COLO668 (cell line): ENCODE data around the gene NXPE1.
"Not testable (repeated sequence)": the region's sequence is repeated elsewhere in the genome, so short reads cannot be mapped to it uniquely, and the experiment has no call there.

Experiments used
- DNase-seq: peaks from one replicate; lab custom pipeline; 2025; ENCODE audit not compliant: unreplicated experiment; lab: John Stamatoyannopoulos, UW

Gene NXPE1

DNA sequence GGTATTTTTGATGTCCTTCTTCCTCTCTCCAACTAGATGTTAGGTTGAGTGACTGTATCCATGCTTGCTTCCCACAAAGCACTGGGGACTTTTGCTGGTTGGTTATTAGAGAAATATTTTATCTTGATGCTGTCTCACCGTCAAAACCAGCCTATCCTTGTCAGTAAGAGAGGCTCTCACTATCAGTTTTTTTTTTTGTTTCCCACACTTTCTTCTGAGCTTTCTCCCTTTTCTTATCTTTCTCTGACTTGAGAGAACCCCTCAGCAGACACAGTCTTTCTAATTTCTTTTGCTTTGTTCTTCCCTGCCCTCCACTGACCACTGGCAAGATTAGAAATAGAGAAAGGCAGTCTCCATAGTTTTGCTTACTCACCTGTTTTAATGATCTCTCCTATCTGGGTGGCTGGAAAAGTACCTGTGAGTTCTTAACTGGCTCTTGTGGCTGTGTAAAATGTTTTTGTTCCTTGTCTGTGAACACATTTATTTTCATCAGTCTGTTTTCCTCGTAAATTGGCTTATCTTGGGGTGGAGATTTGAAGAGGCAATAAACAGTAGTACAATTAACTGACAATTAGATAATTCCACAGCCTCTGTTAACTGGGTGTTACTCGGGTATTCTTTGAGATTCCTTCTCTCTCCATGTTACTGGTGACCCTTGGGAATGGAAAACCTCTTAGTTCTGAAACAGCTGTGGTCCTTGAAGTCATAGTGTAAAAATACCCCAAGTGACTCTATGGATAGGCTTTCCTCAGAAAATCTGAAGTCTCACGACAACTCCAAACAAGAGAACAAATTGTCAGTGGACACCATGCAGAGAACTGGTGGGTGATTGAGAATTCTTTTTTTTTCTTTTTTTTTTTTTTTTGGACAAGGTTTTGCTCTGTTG lies at the start of gene NXPE1:
NXPE1 (minus strand) TSS at position 457 of the 886 bp plus-strand sequence. CDS start 8,680 bp downstream, outside the sequence.
- DNase-seq, result no peak

DNA sequence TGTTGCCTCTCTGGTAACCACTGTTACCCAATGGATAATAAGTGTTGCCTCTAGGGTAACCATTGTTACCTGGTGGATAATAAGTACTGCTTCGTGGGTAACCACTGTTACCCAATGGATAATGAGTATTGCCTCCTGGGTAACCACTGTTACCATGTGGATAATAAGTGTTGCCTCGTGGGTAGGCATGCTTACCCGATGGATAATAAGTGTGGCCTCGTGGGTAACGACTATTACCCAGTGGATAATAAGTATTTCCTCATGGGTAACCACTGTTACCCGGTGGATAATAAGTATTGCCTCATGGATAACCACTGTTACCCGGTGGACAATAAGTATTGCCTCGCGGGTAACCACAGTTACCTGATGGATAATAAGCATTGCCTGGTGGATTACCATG lies 49.7 kb upstream of the NXPE1 start:
- DNase-seq, result no peak

DNA sequence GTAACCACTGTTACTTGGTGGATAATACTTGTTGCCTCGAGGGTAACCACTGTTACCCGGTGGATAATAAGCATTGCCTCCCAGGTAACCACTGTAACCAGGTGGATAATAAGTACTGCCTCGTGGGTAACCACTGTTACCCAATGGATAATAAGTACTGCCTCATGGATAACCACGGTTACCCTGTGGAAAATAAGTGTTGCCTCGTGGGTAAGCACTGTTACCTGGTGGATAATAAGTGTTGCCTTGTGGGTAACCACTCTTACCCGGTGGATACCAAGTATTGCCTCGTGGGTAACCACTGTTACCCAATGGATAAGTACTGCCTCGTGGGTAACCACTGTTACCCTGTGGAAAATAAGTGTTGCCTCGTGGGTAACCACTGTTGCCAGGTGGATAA lies 48.9 kb upstream of the NXPE1 start:
- not testable (repeated sequence) for DNase-seq

DNA sequence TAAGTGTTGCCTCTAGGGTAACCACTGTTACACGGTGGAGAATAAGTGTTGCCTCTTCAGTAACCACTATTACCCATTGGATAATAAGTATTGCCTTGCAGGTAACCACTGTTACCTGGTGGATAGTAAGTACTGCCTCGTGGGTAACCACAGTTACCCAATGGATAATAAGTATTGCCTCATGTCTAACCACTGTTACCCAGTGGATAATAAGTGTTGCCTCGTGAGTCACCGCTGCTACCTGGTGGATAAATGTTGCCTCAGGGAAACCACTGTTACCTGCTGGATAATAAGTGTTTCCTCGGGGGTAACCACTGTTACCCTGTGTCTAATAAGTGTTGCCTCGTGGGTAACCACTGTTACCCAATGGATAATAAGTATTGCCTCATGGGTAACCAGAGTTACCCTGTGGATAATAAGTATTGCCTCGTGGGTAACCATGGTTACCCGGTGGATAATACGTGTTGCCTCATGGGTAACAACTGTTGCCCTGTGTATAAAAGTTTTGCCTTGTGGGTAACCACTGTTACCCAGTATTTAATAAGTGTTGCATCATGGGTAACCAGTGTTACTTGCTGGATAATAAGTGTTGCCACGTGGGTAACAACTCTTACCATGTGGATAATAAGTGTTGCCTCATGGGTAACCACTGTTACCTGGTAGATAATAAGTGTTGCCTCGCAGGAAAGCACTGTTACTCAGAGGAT lies 48.2 kb upstream of the NXPE1 start:
- DNase-seq, result no peak

DNA sequence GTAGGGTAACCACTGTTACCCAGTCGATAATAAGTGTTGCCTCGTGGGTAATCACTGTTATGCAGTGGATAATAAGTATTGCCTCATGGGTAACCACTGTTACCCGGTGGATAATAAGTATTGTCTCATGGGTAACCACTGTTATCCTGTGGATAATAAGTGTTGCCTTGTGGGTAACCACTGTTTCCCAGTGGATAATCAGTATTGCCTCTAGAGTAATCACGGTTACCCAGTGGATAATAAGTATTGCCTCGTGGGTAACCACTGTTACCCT lies 47.1 kb upstream of the NXPE1 start:
- not testable (repeated sequence) for DNase-seq

DNA sequence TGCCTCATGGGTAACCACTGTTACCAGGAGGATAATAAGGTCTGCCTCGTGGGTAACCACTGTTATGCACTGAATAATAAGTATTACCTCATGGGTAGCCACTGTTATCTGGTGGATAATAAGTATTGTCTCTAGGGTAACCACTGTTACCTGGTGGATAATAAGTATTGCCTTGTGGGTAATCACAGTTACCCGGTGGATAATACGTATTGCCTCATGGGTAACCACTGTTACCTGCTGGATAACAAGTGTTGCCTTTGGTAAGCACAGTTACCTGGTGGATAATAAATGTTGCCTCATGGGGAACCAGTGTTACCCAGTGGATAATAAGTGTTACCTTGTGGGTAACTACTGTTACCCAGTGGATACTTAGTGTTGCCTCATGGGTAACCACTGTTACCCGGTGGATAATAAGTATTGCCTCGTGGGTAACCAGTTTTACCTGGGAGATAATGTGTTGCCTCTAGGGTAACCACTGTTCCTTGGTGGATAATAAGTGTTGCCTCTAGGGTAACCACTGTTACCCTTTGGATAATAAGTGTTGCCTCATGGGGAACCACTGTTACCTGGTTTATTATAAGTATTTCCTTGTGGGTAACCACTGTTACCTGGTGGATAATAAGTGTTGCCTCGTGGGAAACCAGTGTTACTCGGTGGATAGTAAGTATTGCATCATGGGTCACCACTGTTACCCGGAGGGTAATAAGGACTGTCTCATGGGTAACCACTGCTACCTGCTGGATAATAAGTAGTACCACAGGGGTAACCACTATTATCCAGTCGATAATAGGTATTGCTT lies 46.5 kb upstream of the NXPE1 start:
- no peak for DNase-seq

DNA sequence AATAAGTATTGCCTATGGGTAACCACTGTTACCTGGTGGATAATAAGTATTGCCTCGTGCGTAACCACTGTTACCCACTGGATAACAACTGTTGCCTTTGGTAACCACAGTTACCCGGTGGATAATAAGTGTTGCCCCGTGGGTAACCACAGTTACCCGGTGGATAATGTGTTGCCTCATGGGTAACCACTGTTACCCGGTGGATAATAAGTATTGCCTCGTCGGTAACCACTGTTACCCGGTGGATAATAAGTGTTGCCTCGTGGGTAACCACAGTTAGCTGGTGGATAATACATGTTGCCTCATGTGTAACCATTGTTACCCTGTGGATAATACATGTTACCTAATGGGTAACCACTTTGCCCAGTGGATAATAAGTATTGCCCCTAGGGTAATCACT lies 45.7 kb upstream of the NXPE1 start:
- DNase-seq, result no peak

DNA sequence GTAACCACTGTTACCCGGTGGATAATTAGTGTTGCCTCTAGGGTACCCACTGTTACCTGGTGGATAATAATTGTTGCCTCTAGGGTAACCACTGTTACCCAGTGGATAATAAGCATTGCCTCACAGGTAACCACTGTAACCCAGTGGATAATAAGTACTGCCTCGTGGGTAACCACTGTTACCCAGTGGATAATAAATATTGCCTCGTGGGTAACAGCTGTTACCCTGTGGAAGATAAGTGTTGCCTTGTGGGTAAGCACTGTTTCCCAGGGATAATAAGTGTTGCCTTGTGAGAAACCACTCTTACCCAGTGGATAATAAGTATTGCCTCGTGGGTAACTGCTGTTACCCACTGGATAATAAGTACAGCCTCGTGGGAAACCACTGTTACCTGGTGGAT lies 45.2 kb upstream of the NXPE1 start:
- no peak for DNase-seq

DNA sequence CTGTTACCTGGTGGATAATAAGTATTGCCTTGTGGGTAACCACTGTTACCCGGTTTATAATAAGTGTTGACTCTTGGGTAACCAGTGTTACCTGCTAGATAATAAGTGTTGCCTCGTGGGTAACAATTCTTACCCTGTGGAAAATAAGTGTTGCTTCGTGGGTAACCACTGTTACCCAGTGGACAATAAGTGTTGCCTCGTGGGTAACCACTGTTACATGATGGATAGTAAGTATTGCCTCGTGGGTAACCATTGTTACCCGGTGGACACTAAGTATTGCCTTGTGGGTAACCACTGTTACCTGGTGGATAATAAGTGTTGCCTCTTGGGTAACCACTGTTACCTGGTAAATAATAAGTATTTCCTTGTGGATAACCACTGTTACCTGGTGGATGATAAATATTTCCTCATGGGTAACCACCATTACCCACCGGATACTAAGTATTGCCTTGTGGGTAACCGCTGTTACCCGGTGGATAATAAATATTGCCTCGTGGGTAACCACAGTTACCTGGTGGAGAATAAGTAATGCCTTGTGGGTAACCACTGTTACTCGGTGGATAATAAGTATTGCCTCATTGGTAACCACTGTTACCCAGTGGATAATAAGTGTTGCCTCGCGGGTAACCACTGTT lies 44.6 kb upstream of the NXPE1 start:
- no peak for DNase-seq

DNA sequence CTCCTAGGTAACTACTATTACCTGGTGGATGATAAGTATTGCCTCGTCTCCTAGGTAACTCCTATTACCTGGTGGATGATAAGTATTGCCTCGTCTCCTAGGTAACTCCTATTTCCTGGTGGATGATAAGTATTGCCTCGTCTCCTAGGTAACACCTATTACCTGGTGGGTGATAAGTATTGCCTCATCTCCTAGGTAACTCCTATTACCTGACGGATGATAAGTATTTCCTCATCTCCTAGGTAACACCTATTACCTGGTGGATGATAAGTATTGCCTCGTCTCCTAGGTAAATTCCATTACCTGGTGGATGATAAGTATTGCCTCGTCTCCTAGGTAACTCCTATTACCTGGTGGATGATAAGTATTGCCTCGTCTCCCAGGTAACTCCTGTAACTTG lies 43.5 kb upstream of the NXPE1 start:
- not testable (repeated sequence) for DNase-seq

DNA sequence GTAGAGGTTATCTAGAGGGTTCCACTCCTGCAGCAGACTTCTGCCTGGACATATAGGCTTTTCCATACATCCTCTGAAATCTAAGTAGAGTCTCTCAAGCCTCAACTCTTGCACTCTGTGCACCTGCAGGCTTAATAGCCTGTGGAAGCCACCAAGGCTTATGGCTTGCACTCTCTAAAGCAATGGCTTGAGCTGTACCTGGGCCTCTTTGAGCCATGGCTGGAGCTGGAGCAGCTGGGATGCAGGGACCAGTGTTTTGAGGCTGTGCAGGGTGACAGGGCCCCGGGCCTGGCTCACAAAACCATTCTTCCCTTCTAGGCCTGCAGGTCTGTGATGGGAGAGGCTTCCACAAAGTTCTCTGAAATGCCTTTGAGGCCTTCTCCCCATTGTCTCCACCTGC lies 38.8 kb upstream of the NXPE1 start:
- no peak for DNase-seq

DNA sequence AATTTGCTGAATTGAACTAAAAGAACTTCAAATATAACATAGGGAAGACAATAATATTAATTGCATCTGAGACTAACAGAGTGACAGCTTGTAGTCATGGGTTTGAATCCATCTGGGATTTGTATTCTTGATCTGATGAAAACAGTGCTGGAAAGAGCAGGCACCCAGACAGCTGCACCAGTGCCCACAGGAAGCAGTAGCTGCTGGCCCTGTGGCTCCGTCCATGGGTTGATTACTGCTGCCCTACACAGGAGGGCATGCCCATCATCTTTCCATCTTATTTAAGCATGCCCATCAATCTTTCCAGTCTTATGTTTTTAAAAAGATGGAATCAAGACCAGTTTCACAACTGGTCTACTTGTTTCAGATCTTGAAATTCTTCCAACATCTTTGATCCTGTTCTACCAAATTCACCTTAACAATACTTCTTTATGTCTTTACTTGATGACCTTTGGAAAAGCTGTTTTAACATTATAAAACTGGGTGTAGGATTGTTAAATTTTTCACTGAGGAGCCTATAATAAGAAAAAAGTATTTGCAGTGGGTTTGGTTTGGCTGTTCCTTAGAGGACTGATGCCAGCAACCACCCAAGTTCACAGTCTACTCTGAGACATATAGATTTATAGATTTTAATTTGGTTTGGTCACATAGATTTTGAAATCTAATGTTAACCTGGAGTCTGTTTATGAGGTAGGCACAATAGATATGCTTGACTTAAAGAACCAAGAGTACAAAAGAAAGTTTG lies 36.7 kb upstream of the NXPE1 start:
- DNase-seq, result no peak

DNA sequence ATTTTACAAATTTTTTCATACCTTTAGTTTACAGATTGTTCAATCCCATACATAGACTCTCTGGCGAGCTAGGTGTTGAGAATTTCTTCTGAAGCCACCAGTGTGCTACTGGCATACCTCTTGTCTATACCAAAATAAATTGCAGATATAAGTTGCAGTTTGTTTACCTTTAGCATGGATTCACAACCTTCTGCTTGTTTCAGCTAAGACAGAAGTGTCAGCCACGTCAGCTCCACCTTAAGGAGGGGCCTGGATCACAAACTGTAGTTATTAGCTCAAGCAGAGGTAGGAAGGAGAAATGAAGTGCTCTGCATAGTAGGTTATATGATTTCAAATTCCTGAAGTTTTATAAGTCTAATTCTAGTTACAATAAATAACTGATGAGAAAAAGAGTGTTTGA lies 35.9 kb upstream of the NXPE1 start, which contains the start of gene NXPE4:
NXPE4 (minus strand) TSS at position 216 of the 400 bp plus-strand sequence. CDS start 1,027 bp downstream, outside the sequence.
- no peak for DNase-seq

DNA sequence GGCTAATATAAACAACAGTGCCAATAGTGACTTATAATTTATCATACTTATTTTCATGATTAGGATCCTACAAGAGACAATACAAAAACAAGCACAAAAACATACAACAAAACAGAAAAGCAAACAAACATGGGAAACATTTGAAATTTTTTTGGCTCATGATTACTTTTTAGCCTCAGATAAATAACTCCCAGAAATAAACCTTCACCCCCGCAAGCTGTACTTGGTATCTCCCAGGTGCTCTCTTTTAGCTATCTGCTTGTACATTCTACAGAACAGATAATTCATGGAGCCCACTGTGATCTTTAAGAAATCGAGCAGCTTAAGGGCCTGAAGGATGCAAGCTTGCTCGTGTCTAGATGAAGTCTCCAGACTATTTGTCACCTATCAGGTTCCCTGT lies 35.0 kb upstream of the NXPE1 start:
- DNase-seq, result no peak

DNA sequence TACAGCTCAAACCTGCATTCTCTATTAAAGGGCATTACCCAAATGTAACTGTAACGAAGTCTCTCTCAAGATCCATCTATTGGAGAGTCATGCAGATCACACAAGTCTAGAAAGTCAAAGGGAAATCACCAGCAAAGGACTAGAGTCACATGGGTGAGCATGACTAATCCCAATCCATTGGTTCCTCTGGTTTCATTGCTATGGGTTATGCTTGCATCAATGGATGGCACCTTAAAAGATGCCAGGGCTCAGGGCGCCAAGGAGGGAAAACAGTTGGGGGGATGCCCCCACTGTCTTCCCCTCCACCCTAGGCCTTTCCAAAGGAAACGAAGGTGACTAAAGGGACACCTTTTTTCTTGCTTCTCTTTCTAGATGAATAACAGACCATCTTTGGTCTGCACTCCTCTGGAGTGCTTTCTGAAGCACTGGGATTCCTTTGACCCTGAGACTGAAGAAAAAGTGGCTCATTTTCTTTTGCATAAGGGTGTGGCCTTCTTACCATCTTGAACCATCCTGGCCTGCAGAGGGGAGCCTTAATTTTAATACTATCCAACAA lies 27.8 kb upstream of the NXPE1 start:
- DNase-seq, result no peak

DNA sequence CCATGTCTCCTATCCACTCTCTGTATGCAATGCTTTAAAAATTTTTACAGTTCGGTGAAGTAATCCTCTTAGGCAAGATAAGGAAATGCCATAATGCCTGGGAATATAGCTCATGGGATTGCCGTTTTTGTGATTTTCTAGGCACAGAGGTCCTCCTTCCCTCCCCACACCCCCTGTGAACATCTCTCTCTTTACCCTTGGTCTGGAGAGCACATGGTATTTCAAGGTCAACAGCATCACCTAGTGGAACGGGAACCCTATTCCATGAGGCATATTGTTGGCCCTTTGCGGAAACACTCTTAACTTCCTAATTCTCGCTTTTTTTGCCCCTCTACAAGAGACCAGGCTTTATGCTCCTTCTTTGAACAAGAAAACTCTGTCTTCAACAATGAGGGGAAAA lies 27.1 kb upstream of the NXPE1 start:
- DNase-seq, result no peak

DNA sequence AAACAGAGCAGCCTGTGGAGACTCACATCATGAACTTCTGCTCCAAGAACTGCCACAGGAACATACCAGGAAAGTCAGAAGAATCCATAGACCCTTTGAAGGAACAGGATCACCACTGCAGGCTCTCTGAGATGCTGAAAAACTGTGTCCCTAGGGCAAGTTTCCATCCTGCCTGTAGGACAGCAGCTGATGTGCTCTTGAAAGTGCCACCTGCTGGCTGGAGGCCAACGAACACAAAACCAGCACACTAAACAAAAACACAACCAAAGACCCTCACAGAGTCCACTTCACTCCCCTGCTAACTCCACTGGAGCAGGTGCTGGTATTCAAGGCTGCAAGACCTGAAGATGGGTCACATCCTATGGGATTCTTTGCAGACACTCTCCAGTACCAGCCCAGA lies 12.0 kb upstream of the NXPE1 start:
- no peak for DNase-seq

DNA sequence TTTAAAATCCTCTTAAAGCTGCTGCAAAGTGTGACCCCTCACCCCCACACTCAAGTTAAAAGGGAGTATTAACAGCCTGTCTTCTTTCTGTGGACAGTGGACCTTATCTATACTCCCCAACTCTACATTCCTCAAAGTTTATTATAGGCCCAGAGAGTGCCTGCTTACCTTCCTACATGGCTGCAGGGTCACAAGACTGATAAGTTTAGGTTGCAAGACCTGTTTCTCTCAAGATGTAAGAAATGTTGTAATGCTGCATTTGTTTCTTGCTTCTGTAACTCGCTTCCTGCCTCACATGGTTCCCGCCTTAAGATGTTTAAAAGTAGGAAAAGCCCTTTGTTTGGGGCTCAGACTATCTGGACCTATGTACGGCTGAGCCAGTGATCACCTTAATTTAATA lies 10.1 kb upstream of the NXPE1 start:
- DNase-seq, result no peak

DNA sequence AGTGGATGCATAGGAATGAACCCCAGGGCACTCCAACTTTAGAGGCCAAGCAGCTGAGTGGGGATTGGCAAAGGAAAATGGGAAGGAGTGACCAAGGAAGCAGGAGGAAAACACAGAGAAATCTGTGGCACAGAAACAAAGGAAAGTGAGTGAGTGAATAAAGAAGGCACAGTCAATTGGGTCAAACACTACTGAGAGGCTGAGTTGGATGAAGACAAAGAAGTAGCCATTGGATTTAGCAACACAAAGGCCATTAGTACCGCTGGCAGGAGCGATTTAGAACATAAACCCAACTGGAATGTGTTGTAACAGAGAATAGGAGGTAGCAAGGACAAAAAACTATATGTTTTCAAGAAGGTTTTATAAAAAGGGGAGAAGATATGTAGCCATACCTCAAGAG lies 6.6 kb upstream of the NXPE1 start:
- DNase-seq, result no peak

DNA sequence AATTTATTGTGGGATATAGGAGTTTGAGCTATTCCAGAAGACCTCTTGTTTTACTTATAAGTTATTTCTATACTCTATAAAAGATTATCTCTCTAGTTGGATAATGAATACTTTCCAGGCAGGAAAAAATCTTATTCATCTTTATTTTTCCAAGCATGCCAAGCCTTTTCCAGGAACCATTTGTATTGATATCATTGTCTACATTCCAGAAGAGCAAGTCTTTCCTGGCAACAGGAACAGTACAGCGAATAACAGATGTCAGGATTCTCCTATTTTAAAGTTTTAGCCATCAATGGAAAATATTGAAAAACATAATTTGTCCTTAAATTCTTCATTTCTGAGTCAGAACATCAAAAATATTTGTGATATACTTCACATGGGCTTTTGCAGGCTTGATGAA lies 5.2 kb upstream of the NXPE1 start:
- DNase-seq, result no peak
